ENCODE data around the gene EGFL6.

GRCh38 chrX:13638826-13639225 is 69.4 kb downstream of the EGFL6 start:
- TF ChIP-seq CTCF (IDR thresholded peaks at IDR 0.05) (no peak), POLR2A (IDR thresholded peaks at IDR 0.05) (no peak), EP300 (IDR thresholded peaks at IDR 0.05) (no peak), POLR2AphosphoS5 (IDR thresholded peaks at IDR 0.05) (no peak)

Data from gastroesophageal sphincter (tissue), 3 donors.